GOT3 (cell line): ENCODE results near the gene SSB.
"Not testable (repeated sequence)": the region's sequence is repeated elsewhere in the genome, so short reads cannot be mapped to it uniquely, and the experiment has no call there.

Source experiments
- DNase-seq: peaks from one replicate; lab custom pipeline; 2025; ENCODE audit warnings: mixed read lengths; lab: John Stamatoyannopoulos, UW

SSB gene

GRCh38 chr2:169838743-169839489, 40.2 kb downstream of the SSB start:
- DNase-seq: no peak

GRCh38 chr2:169839954-169840746, 41.5 kb downstream of the SSB start:
- DNase-seq: no peak

GRCh38 chr2:169840747-169841142, 42.1 kb downstream of the SSB start:
- no peak for DNase-seq

GRCh38 chr2:169841625-169842024, 43.0 kb downstream of the SSB start:
- DNase-seq: not testable (repeated sequence)

GRCh38 chr2:169845016-169845415, 46.3 kb downstream of the SSB start:
- DNase-seq: no peak

- DNase-seq: not testable (repeated sequence)
Observed at GRCh38 chr2:169848959-169849693, 50.5 kb downstream of the SSB start.

- DNase-seq: no peak
Observed at GRCh38 chr2:169849710-169850109, 51.0 kb downstream of the SSB start.

GRCh38 chr2:169853041-169853668, 54.5 kb downstream of the SSB start:
- no peak for DNase-seq

GRCh38 chr2:169855281-169856258, 56.9 kb downstream of the SSB start:
- not testable (repeated sequence) for DNase-seq

GRCh38 chr2:169859423-169859822, 60.8 kb downstream of the SSB start:
- DNase-seq: no peak

GRCh38 chr2:169860149-169860548, 61.5 kb downstream of the SSB start:
- DNase-seq: no peak
